ENCODE results near the gene ITPR1.

Gene ITPR1

DNA sequence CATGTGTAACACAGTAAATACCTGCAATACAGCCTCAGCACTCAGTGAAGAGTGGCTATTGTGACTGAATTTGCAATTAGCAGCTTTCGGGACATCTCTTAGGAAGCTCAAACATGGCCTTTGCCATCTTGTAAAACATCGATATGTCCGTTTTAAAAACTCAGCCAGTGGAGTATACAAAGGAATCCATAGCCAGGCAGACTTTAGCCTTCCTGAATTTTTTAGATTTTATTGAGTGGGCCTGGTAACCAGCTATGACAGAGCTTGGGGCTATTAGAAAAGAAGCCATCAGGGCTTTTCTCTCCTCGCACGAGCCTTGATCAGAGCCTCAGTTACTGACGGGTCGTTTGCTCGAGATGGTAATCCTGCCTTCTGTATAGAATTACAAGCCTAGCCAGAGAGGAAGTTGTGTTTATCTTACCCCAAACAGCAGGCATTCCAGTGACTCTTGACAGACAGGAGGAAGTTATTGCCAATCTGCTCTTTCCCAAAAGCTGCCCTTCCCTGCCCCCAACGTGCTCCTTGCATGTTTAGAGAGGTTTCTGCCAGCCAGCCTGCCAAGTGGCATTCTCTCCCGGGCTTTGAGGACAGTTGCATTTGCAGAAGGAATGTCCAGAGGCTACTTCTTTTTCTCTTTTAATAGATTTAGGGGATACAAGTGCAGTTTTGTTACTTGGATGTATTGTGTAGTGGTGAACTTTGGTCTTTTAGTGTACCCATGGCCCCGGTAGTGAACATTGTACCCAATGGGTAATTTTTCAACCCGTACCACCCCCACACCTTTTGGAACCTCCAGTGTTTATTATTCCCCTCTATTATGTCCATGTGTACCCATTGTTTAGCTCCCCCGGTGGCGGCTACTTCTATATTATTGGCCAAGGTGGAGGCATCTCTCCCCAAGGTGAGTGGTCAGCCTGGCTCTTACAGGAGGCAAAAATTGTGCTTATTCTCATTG lies 40.6 kb downstream of the ITPR1 start:
- DNase-seq (ENCODE audit: low spot score): no peak

- no peak for DNase-seq (ENCODE audit: low spot score)
Measured at GRCh38 chr3:4534906-4535305, 41.8 kb downstream of the ITPR1 start.

- no peak for DNase-seq (ENCODE audit: low spot score)
Measured at GRCh38 chr3:4536260-4536659, 43.1 kb downstream of the ITPR1 start.

DNA sequence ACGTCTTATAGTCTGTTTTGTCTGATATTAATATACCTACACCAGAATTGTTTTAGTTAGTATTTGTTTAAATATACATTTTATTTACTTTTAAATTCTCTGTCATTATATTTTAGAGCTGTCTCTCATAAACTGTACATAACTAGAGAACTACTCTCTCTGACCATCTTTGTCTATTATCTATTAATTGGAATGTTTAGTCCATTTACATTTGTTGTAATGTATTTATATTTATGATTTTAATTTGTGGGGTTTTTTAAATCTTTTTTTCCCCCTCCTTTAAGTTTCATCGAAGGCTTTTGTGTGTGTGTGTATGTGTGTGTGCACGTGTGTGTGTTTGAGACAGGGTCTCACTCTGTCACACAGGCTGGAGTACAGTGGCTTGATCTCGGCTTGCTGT lies 47.1 kb downstream of the ITPR1 start:
- DNase-seq (ENCODE audit: low spot score): no peak

GRCh38 chr3:4543110-4543509 lies 50.0 kb downstream of the ITPR1 start:
- no peak for DNase-seq (ENCODE audit: low spot score)

GRCh38 chr3:4546346-4547178 lies 53.4 kb downstream of the ITPR1 start:
- no peak for DNase-seq (ENCODE audit: low spot score)

DNA sequence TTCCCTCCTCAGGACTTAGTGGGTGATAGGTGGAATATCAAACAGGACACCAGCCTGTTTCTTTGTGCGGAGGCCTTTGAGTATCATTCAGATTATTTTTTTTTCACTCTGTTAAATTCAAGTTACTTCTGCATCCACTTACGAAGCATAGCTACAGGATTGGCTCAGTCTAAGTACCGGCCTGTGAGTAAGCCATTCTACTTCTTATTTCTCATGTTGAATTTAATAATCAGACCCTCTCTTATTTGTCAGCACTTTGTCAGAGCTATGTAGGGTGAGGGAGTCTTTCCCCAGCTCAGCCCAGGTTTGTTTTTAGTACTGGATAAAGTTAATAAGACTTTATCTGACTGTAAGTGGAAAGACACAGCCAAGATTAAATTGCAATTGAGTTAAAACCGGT lies 54.7 kb downstream of the ITPR1 start:
- no peak for DNase-seq (ENCODE audit: low spot score)

DNA sequence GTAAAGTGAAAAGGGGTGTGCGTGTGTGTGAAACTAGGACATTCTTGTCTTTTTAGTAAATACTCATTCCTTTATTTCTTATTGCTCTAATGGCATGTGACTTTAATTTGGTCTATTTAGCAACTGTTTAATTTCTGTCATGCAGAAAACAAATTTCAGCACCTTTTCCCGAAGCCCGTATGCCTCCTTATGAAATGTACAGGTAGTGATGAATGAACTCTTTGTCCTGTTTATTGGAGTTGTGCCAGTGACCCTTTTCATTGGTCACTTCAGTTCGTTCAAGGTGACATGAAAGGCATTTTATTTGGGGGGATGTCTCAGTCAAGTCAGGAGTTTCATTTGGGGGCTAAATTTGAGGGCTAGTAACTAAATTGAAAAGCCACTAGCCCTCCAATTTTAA lies 55.2 kb downstream of the ITPR1 start:
- DNase-seq (ENCODE audit: low spot score): no peak

DNA sequence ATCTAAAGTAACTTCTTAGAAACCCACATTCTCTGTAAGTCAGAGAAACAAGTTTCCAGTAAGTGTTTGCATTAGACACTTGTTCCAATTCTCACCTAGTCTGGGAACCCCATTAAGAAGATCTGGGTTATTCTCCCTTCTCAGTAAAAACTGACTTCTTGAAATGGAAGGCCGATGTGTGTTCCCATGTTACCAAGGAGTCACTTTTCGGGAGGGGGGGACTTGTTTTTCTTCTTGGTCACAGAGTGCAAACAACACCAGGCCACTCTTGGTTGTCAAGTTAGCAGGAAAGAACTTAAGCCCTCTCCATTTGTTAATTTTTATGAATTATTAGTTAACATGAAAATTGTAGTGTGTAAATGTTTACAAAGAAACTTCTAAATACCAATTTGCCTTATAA lies 55.6 kb downstream of the ITPR1 start:
- no peak for DNase-seq (ENCODE audit: low spot score)

DNA sequence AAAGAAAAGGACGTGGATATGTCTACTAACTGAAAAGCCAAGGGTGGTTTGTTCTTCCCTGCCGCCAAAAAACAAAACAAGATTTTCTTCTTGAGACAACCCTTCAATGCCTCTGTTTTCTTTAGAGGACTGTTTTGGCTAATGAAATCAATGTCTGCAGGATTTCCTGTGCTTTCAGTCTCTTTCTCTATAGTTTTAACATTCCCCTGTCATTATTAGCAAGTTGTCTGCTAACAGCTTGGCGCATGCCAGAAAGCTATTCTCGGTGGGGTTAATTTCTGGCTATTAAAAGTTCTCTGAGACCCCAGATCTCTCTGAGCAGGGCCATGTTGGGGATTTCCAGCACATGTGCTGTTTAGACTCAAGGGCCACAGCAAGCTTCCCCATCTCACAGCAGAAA lies 56.7 kb downstream of the ITPR1 start:
- DNase-seq (ENCODE audit: low spot score): no peak

GRCh38 chr3:4551051-4551711 lies 58.0 kb downstream of the ITPR1 start:
- no peak for DNase-seq (ENCODE audit: low spot score)

DNA sequence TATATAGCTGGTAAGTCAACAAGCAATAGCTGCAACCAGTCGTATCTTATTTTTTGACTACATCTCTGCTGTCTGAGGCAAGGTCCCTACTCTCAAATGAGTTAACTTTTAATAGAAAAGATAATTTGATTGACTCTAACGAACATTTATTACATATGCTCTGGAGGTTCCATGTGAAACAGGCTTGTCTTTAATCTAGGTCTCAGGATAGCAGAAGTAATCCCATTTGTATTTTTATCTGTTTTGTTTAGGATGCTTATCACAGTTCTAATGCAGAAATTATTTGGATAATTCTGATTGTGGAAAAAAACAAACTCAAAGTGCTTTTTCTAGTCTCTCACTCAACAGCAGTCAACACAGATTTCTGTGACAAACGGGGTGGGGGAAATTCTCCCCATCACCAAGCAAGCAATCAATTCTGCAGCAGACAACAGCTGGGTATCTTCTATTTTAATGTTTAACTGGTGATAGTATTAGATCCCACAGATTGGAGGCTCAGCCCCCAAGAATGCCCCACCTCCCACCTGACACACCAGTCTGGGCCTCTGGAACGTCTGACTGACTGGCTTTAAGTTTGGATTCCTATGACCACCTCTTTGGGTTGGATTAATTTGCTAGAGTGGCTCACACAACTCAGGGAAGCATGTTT lies 58.8 kb downstream of the ITPR1 start:
- no peak for DNase-seq (ENCODE audit: low spot score)

- DNase-seq (ENCODE audit: low spot score): no peak
Measured at GRCh38 chr3:4552811-4553210, 59.7 kb downstream of the ITPR1 start.

GRCh38 chr3:4561661-4562060 lies 68.5 kb downstream of the ITPR1 start:
- DNase-seq (ENCODE audit: low spot score): no peak

GRCh38 chr3:4562595-4562994 lies 69.4 kb downstream of the ITPR1 start:
- DNase-seq (ENCODE audit: low spot score): no peak

DNA sequence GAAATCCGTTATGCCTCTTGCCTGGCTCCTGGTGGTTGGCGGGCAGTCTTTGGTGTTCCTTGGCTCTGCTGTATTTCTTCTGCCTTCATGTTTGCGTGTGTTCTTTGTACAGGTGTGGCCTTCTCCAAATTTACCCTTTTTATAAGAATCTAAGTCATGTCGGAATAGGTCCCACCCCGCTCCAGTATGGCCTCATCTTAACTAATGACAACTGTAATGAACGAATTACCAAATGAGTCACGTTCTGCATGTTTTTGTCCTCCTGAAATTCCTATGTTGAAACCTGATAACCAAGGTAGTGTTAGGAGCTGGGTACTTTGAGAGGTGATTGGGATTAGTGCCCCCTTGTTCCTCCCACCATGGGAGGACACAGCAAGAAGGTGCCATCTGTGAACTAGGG lies 71.1 kb downstream of the ITPR1 start:
- no peak for DNase-seq (ENCODE audit: low spot score)

DNA sequence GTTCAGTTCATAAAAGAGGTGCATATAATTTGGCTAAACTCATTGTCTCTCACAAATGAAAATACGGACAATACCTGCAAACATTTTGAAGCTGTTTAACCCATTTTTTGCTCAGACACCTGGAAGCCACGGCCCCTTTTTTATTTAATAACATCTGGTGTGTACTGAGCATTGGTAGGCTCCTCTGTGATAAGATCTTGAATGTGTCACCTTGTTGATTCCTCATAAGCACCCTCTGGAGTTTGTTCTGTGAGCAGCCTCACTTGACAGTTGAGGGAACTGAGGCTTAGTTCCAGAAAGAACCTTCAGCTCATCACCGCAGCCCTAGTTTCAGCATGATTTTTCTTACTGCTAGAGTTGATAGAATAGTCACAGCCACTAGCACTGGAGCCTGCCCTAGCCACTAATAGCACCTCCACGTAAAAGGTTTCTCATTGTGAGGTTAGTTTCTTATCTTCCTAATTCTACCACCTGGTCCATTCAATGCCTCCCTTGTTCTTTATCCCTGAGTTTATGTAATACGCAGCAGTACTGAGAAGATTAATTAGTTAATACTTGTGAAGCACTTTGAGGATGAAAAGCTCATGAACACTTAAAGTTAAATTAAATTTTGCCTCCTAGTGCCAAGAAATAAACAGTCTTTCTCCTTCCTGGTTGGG lies 71.9 kb downstream of the ITPR1 start:
- DNase-seq (ENCODE audit: low spot score): no peak

GRCh38 chr3:4565809-4566501 lies 72.8 kb downstream of the ITPR1 start:
- no peak for DNase-seq (ENCODE audit: low spot score)

GRCh38 chr3:4568841-4569240 lies 75.7 kb downstream of the ITPR1 start:
- no peak for DNase-seq (ENCODE audit: low spot score)

- DNase-seq (ENCODE audit: low spot score): no peak
Measured at GRCh38 chr3:4570840-4571621, 77.9 kb downstream of the ITPR1 start.
